Midbrain (tissue), 1 donor: ENCODE measurements around the gene CDC23.

Experiments used
- DNase-seq: peaks from one replicate; lab custom pipeline; 2025; lab: John Stamatoyannopoulos, UW

CDC23 gene

GRCh38 chr5:138141734-138142133 is 71.4 kb downstream of the CDC23 start:
- DNase-seq: no peak

- DNase-seq: no peak
Observed at GRCh38 chr5:138140268-138140667, 72.9 kb downstream of the CDC23 start.

- no peak for DNase-seq
Observed at GRCh38 chr5:138139781-138140090, 73.4 kb downstream of the CDC23 start.

- peak; percentile 81 for DNase-seq
Observed at GRCh38 chr5:138138949-138139780, 74.0 kb downstream of the CDC23 start, which contains the start of gene NME5. TSS of gene NME5 (minus strand) at chr5:138139428. CDS start at chr5:138138780, 648 bp downstream.
